ENCODE measurements around the gene SLC29A3.

- TF ChIP-seq CTCF (IDR thresholded peaks at IDR 0.05), result no peak
- TF ChIP-seq POLR2AphosphoS5 (IDR thresholded peaks at IDR 0.05), result no peak
These were observed 9.1 kb upstream of the SLC29A3 start for GRCh38 chr10:71309919-71310318.

All from breast epithelium (tissue), 3 donors.